ENCODE results near the gene NCAPG2. TPM values are rescaled to one million over a fixed set of nuclear protein-coding genes. Genes with fewer than 3 reads are reported as not detected.

The NCAPG2 gene
- total RNA-seq, 1 donor, result 17.7 TPM

DNA sequence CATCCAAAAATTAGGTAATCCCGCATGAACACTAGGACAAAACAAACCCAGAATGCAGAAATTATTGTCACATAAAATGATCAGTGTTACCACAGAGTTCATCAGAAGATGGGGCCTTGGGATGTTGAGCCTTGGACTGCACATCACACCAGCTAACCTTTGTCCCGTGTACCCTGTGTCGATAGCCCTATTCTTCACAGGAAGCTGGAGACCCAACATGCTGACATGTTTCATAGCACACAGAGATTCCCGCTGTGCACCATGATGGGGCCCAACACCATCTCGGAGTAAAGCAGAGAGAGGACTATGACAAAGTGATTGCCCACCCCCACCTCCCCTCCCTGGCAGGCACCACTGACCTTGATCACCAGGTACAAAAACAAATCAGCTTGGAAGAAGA, 121.5 kb downstream of the NCAPG2 start:
- DNase-seq (ENCODE audit: low read depth), result no peak
- TF ChIP-seq, protein P1, sequence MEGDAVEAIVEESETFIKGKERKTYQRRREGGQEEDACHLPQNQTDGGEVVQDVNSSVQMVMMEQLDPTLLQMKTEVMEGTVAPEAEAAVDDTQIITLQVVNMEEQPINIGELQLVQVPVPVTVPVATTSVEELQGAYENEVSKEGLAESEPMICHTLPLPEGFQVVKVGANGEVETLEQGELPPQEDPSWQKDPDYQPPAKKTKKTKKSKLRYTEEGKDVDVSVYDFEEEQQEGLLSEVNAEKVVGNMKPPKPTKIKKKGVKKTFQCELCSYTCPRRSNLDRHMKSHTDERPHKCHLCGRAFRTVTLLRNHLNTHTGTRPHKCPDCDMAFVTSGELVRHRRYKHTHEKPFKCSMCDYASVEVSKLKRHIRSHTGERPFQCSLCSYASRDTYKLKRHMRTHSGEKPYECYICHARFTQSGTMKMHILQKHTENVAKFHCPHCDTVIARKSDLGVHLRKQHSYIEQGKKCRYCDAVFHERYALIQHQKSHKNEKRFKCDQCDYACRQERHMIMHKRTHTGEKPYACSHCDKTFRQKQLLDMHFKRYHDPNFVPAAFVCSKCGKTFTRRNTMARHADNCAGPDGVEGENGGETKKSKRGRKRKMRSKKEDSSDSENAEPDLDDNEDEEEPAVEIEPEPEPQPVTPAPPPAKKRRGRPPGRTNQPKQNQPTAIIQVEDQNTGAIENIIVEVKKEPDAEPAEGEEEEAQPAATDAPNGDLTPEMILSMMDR (IDR thresholded peaks at IDR 0.05; ENCODE audit: insufficient read depth, low read depth, low read length), result no peak
- H3K4me3 ChIP-seq (ENCODE audit: low read depth, low read length), result no peak overlapping the region

DNA sequence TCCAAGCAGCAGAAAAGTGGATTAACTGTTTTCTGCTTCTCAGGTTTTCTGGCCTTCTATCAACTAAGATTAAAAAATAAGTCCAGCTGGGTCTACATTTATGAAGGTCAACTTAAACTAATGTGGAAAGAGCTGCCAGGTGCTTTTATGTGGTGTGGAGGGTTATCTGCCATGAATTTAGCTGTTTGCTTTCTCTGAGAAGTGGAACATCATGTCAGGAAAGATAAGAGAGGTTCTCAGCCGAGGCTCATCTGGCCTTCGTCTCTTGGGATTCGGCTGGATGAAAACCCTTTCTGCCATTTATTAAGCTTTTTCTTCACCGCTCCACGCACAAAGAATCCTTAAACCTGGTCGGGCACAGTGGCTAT, 122.5 kb downstream of the NCAPG2 start:
- no peak overlapping the region for H3K4me3 ChIP-seq (ENCODE audit: low read depth, low read length)
- TF ChIP-seq, protein P1 (IDR thresholded peaks at IDR 0.05; ENCODE audit: insufficient read depth, low read depth, low read length), result no peak
- no peak for DNase-seq (ENCODE audit: low read depth)

DNA sequence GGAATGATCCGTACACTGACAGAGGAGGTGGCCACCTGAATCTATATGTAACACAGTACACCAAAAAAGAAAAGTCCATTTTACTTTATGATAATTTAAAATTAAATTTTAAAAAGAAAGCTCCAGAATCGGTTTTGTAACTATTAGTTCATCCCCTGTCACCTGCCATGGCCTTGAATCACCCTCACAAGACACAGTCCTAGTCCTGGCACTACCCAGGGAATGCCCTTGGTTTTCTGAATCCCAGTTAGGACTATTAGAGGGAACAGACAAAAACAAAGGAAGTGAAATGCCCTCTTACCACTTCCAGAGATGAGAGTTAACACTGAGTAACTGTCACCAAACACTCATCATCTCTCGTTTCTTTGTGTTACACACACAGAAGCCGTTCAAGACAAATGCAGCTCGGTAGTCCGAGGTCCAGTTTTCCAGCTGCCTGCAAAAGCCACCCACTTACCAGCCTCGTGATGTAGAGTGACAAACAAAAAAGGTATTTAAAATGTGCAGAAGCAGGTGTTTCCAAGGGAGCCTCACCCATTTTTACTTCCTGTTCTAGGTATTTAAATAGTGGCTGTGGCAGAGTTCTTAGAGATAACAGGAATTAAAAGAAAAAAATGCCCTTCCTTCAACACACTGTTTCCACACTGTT, 123.0 kb downstream of the NCAPG2 start:
- DNase-seq (ENCODE audit: low read depth), result no peak
- TF ChIP-seq, protein P1 (IDR thresholded peaks at IDR 0.05; ENCODE audit: insufficient read depth, low read depth, low read length), result no peak
- no peak overlapping the region for H3K4me3 ChIP-seq (ENCODE audit: low read depth, low read length)

Small RNA genes within 50 kb of the gene (small RNA-seq; reads per million reads assigned to genes)
- not detected for gene MIR5707
- not detected for gene THAP5P1

Other genes with a start within 250 kb of the NCAPG2 start
- under 0.01 TPM in 1 of 2 replicates, not detected in the other for gene PTPRN2, start 117.0 kb downstream of the NCAPG2 start, total RNA-seq
- 66.7 and 75.1 TPM in 2 replicates for gene ESYT2, start 124.7 kb upstream of the NCAPG2 start, total RNA-seq
- gene DYNC2I1, start 151.8 kb upstream of the NCAPG2 start, total RNA-seq, result 3.5 and 4.2 TPM in 2 replicates

All from fibroblast of villous mesenchyme (primary cell).